ENCODE results near the gene PANX2.

The PANX2 gene

DNA sequence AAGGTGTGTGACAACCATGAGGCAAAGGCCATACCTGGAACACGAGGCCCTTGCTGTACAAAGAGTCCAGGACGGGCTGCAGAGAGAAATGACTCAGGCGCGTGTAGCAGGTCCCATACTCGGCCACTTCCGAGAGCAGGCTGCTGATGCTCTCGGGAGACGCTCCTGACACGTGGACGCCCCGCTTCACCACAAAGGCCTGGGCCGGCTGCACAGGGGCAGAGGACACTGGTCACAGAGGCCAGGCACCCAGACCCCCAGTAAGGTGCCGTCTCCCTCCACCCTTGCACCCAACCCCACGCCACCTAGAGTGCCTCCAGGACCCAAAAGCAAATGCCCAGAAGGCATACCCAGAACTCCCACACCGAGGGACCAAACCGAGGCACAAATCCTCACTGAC is 58.8 kb downstream of the PANX2 start:
- WGBS, 2 experiments (ENCODE audit: insufficient coverage in 2 of 2): 97% methylated on average over 13 to 14 of the region's 16 CpGs
- H3K4me1 ChIP-seq (ENCODE audit: control insufficient read depth, insufficient read depth, low read length, poor library complexity, severe bottlenecking): no peaks in the 10 kb centered on the region
- H3K9me3 ChIP-seq (ENCODE audit: control insufficient read depth, low read length): no peaks in the 10 kb centered on the region
- H3K27ac ChIP-seq (ENCODE audit: low read depth, low read length, severe bottlenecking): no peak overlapping the region
- H3K36me3 ChIP-seq (ENCODE audit: control insufficient read depth, insufficient read depth, low read length): peaks cover 29% of the 10 kb centered on the region
- H3K4me3 ChIP-seq (ENCODE audit: extremely low read depth, insufficient read depth, low read length, poor library complexity, severe bottlenecking): no peak overlapping the region
